ENCODE data around the gene ABCC10. TPM values are rescaled to one million over a fixed set of nuclear protein-coding genes. Genes with fewer than 3 reads are reported as not detected.

Gene ABCC10
- polyA plus RNA-seq, 2 of the 4 experiments (the other 2 are of a cell fraction) = 6.8 to 9.3 TPM

GRCh38 chr6:43489277-43490072 is 62.1 kb downstream of the ABCC10 start:
- H3K9me3 ChIP-seq = no peaks in the 10 kb centered on the region
- no peaks in the 10 kb centered on the region for H3K4me1 ChIP-seq
- CTCF ChIA-PET = interaction anchor here (0.6 to 3.9 kb wide), 4 partner anchors 12 to 525 kb away, joined by 3 to 22 read pairs (median 4); no protein-coding TSS in a partner anchor
- no peak for DNase-seq (ENCODE audit: low read depth in 1 of 2, low spot score in 1 of 2)
- no peak for FAIRE-seq
- H3K27ac ChIP-seq = no peak overlapping the region
- no peak for TF ChIP-seq HEYL (CRISPR knock-in tag; IDR thresholded peaks at IDR 0.05)
- TF ChIP-seq POLR2AphosphoS2 (conservative IDR thresholded peaks at IDR 0.05; ENCODE audit: low read length) = no peak
- no peak for TF ChIP-seq CHD2 (IDR thresholded peaks at IDR 0.05; ENCODE audit: low read length, partially characterized antibody)
- TF ChIP-seq SMC3 (IDR thresholded peaks at IDR 0.05) = no peak
- TF ChIP-seq HOXB5 (CRISPR knock-in tag; IDR thresholded peaks at IDR 0.05) = no peak
- H3K4me3 ChIP-seq = no peak overlapping the region
- POLR2A ChIA-PET = no interaction called here
- 85% methylated on average over 11 of the region's 12 CpGs for WGBS (ENCODE audit: missing lambda C conversion rate)
- ATAC-seq = no peak; a peak in 1 of 6 replicates
- no peak overlapping the region for H3K4me2 ChIP-seq

GRCh38 chr6:43490523-43490939 is 63.2 kb downstream of the ABCC10 start:
- Histone ChIP-seq H3K4me1 (peaks cover 6% of the 10 kb centered on the region; the same call in 1 of the 3 replicates), H3K4me3 (no peak overlapping the region), H3K4me2 (no peak overlapping the region), H3K27ac (no peak overlapping the region), H3K9me3 (no peaks in the 10 kb centered on the region)
- POLR2A ChIA-PET = no interaction called here
- 91% methylated on average over 4 of the region's 6 CpGs for WGBS (ENCODE audit: missing lambda C conversion rate)
- DNase-seq (ENCODE audit: low read depth in 1 of 2, low spot score in 1 of 2) (no peak), FAIRE-seq (no peak), ATAC-seq (no peak)
- TF ChIP-seq USF2 (IDR thresholded peaks at IDR 0.05) = no peak
- no peak for TF ChIP-seq HOXB13 (CRISPR knock-in tag; IDR thresholded peaks at IDR 0.05; ENCODE audit: low read depth)
- TF ChIP-seq SMC3 (IDR thresholded peaks at IDR 0.05) = no peak
- no peak for TF ChIP-seq BCL3 (IDR thresholded peaks at IDR 0.05)
- TF ChIP-seq REST (IDR thresholded peaks at IDR 0.05) = no peak
- TF ChIP-seq HMGXB4 (CRISPR knock-in tag; IDR thresholded peaks at IDR 0.05; ENCODE audit: borderline replicate concordance) = no peak
- no peak for TF ChIP-seq HEYL (CRISPR knock-in tag; IDR thresholded peaks at IDR 0.05)
- CTCF ChIA-PET = interaction anchor here (1.0 to 3.9 kb wide), 2 partner anchors 16 to 33 kb away, joined by 4 to 22 read pairs; no protein-coding TSS in a partner anchor
